Large intestine (tissue), 3 donors: ENCODE measurements around the gene PIGS. TPM values are rescaled to one million over a fixed set of nuclear protein-coding genes. Genes with fewer than 3 reads are reported as not detected.

Source experiments
- DNase-seq, 2 donors: peaks; one replicate each; pipeline versions ENCODE4 v3.0.0 to v3.0.0-alpha.2; 2013
- H3K27ac ChIP-seq: one replicate; pipeline ENCODE4 v1.5.1; 2013; ENCODE audit warnings: low read length
- H3K27me3 ChIP-seq: 2 replicates; pipeline ENCODE4 v1.6.1; 2013; ENCODE audit warnings: low read length; ENCODE audit not compliant: control insufficient read depth, insufficient read depth
- H3K36me3 ChIP-seq: 2 replicates; pipeline ENCODE4 v1.6.1; 2013; ENCODE audit warnings: low read length; ENCODE audit not compliant: control insufficient read depth, insufficient read depth
- H3K4me1 ChIP-seq: one replicate; pipeline ENCODE4 v1.6.1; 2013; ENCODE audit warnings: low read length; ENCODE audit not compliant: control insufficient read depth, insufficient read depth
- H3K4me3 ChIP-seq: one replicate; pipeline ENCODE4 v1.5.1; 2013; ENCODE audit warnings: low read length
- H3K9me3 ChIP-seq: one replicate; pipeline ENCODE4 v1.6.1; 2013; ENCODE audit warnings: mild to moderate bottlenecking, low read depth, low read length, moderate library complexity; ENCODE audit not compliant: control insufficient read depth
- WGBS: methylation state at CpG from one replicate; pipeline ENCODE4 v1.1.5; 2013; ENCODE audit warnings: low lambda C conversion rate; ENCODE audit not compliant: insufficient coverage; 5-methylcytosine and 5-hydroxymethylcytosine counted together
- polyA plus RNA-seq: library from polyadenylated mRNA; unstranded; fragments of 120-200 nt; gene quantifications from one replicate; pipeline ENCODE4 v1.2.1, GENCODE V29; 2013

The PIGS gene
- polyA plus RNA-seq, 1 donor: 88.7 TPM

GRCh38 chr17:28551421-28552175 lies 19.7 kb downstream of the PIGS start:
- peaks cover 69% of the 10 kb centered on the region for H3K4me1 ChIP-seq
- no CpG with 5 or more reads among the region's 10 CpGs for WGBS
- DNase-seq: peak in 1 of 2 donors; percentile 56
- peak overlapping the region; percentile 67 for H3K4me3 ChIP-seq
- peaks cover 37% of the 10 kb centered on the region for H3K36me3 ChIP-seq
- no peaks in the 10 kb centered on the region for H3K9me3 ChIP-seq
- H3K27ac ChIP-seq: peak overlapping the region; percentile 30
- no peaks in the 10 kb centered on the region for H3K27me3 ChIP-seq

GRCh38 chr17:28550858-28551257 lies 20.5 kb downstream of the PIGS start:
- no CpG with 5 or more reads among the region's 1 CpG for WGBS
- no peak for DNase-seq
- no peaks in the 10 kb centered on the region for H3K27me3 ChIP-seq
- H3K36me3 ChIP-seq: peaks cover 36% of the 10 kb centered on the region
- no peak overlapping the region for H3K27ac ChIP-seq
- H3K9me3 ChIP-seq: no peaks in the 10 kb centered on the region
- H3K4me3 ChIP-seq: no peak overlapping the region
- H3K4me1 ChIP-seq: peaks cover 71% of the 10 kb centered on the region

- DNase-seq: peak in 1 of 2 donors; percentile 27
- Histone ChIP-seq H3K27ac (no peak overlapping the region), H3K4me1 (peaks cover 69% of the 10 kb centered on the region)
These were observed 21.8 kb downstream of the PIGS start for GRCh38 chr17:28549236-28550132.

GRCh38 chr17:28548417-28549130 lies 22.8 kb downstream of the PIGS start:
- Histone ChIP-seq H3K9me3 (no peaks in the 10 kb centered on the region), H3K27ac (no peak overlapping the region), H3K4me1 (peaks cover 60% of the 10 kb centered on the region), H3K36me3 (peaks cover 18% of the 10 kb centered on the region), H3K4me3 (no peak overlapping the region), H3K27me3 (no peaks in the 10 kb centered on the region)
- no peak for DNase-seq
- WGBS: no CpG with 5 or more reads among the region's 6 CpGs

More at GRCh38 chr17:28549236-28550132, 21.8 kb downstream of the PIGS start:
- Histone ChIP-seq H3K27me3 (no peaks in the 10 kb centered on the region), H3K36me3 (peaks cover 26% of the 10 kb centered on the region), H3K4me3 (no peak overlapping the region), H3K9me3 (no peaks in the 10 kb centered on the region)
- no CpG with 5 or more reads among the region's 3 CpGs for WGBS

DNA sequence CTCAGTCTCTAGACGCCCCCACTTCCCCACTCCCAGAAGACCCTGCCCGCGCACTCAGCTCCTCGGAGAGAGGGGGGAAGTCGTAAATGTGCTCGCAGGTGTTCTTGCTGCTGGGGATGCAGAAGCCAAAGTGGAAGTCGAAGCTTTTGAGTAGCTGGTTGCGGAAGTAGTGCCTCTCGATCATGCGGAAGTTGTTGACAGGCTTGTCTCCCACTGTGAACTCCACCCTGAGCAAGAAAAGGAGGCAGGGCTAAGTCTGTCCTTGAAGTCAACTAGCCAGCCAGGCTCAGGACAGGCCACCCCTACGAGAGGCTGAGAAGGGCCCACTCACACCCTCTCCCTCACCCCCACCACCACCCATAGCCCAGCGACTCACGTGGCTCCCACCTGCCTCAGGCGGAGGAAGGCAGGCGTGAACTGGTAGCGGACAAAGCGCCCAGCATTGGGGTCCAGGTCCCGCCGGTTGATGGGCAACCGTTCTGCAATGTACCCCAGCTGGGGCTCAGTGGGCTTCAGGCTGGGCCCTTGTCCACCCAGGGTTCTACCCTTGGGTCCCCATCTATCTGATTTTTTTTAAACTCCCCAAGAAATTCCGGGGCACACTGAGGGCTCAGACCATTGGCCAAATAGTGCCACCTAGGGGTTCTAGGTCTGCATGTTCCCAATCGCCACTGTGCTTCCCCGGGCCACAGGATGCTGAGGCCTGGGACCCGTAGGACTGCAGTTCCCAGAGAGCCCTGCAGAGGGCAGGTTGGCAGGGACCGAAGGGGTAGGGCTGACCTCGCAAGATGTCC lies 23.5 kb downstream of the PIGS start:
- Histone ChIP-seq H3K27me3 (no peaks in the 10 kb centered on the region), H3K9me3 (no peaks in the 10 kb centered on the region), H3K36me3 (peaks cover 18% of the 10 kb centered on the region), H3K4me1 (peaks cover 52% of the 10 kb centered on the region), H3K27ac (peak overlapping the region; percentile 41), H3K4me3 (no peak overlapping the region)
- DNase-seq: peak; percentile 40 to 43
- no CpG with 5 or more reads among the region's 26 CpGs for WGBS

DNA sequence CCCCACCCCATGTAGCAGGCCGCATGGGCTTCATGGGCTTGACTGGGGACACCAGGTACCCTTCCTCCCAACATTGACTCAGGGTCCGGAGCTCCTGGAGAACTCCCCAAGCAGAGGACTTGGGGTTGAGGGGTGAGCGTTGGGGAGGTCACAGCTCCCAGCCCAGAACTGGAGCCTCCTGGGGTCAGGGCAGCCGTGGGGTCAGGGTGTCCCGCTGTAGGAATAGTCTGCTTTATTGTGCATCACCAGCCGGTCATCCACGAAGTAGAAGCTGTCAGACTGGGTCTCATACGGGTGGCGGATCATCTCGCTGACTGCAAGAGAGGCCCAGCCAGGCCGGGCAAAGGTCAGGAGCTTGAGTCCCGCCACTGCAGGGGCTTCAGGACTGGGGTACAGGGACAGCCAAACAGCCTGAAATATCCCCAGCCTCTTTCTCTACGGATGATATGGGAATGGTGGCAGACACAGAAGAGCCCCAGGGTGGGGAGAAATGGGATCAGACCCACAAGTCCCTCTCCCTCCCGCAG lies 24.2 kb downstream of the PIGS start:
- Histone ChIP-seq H3K4me1 (peaks cover 50% of the 10 kb centered on the region), H3K9me3 (no peaks in the 10 kb centered on the region), H3K27me3 (no peaks in the 10 kb centered on the region), H3K4me3 (no peak overlapping the region), H3K27ac (peak overlapping the region; percentile 41), H3K36me3 (peaks cover 18% of the 10 kb centered on the region)
- WGBS: no CpG with 5 or more reads among the region's 14 CpGs
- no peak for DNase-seq

- Histone ChIP-seq H3K9me3 (no peaks in the 10 kb centered on the region), H3K27ac (no peak overlapping the region), H3K4me3 (no peak overlapping the region), H3K36me3 (peaks cover 18% of the 10 kb centered on the region), H3K4me1 (peaks cover 40% of the 10 kb centered on the region), H3K27me3 (no peaks in the 10 kb centered on the region)
- no peak for DNase-seq
- no CpG with 5 or more reads among the region's 6 CpGs for WGBS
These were observed 25.4 kb downstream of the PIGS start for GRCh38 chr17:28545787-28546415.

- WGBS: no CpG with 5 or more reads among the region's 2 CpGs
- Histone ChIP-seq H3K27ac (no peak overlapping the region), H3K4me3 (no peak overlapping the region)
These were observed 26.2 kb downstream of the PIGS start for GRCh38 chr17:28545141-28545503.

GRCh38 chr17:28544402-28545140 lies 26.8 kb downstream of the PIGS start:
- H3K36me3 ChIP-seq: peaks cover 18% of the 10 kb centered on the region
- H3K4me3 ChIP-seq: no peak overlapping the region
- no peak for DNase-seq
- WGBS: 90% methylated on average over 2 of the region's 4 CpGs
- no peaks in the 10 kb centered on the region for H3K27me3 ChIP-seq
- H3K27ac ChIP-seq: no peak overlapping the region
- H3K9me3 ChIP-seq: no peaks in the 10 kb centered on the region
- H3K4me1 ChIP-seq: peaks cover 27% of the 10 kb centered on the region

More at GRCh38 chr17:28545141-28545503, 26.2 kb downstream of the PIGS start:
- Histone ChIP-seq H3K4me1 (peaks cover 33% of the 10 kb centered on the region), H3K27me3 (no peaks in the 10 kb centered on the region), H3K9me3 (no peaks in the 10 kb centered on the region), H3K36me3 (peaks cover 18% of the 10 kb centered on the region)
- no peak for DNase-seq
